Epithelial cell of esophagus (primary cell): ENCODE results near the gene HBP1.

Source experiments
- DNase-seq: peaks from one replicate; pipeline ENCODE4 v3.0.0; 2010; ENCODE audit warnings: low read depth
- H3K4me3 ChIP-seq: 2 replicates; pipeline ENCODE4 v1.5.1; 2011; ENCODE audit warnings: mild to moderate bottlenecking, low read length, control low read depth
- CTCF ChIP-seq: IDR thresholded peaks from 2 replicates; pipeline ENCODE4 v1.5.1; 2011; ENCODE audit warnings: low read depth, mild to moderate bottlenecking, low read length, control low read depth, inconsistent platforms; ENCODE audit not compliant: insufficient read depth; ENCODE audit errors: missing control alignments

HBP1 gene, protein sequence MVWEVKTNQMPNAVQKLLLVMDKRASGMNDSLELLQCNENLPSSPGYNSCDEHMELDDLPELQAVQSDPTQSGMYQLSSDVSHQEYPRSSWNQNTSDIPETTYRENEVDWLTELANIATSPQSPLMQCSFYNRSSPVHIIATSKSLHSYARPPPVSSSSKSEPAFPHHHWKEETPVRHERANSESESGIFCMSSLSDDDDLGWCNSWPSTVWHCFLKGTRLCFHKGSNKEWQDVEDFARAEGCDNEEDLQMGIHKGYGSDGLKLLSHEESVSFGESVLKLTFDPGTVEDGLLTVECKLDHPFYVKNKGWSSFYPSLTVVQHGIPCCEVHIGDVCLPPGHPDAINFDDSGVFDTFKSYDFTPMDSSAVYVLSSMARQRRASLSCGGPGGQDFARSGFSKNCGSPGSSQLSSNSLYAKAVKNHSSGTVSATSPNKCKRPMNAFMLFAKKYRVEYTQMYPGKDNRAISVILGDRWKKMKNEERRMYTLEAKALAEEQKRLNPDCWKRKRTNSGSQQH

DNA sequence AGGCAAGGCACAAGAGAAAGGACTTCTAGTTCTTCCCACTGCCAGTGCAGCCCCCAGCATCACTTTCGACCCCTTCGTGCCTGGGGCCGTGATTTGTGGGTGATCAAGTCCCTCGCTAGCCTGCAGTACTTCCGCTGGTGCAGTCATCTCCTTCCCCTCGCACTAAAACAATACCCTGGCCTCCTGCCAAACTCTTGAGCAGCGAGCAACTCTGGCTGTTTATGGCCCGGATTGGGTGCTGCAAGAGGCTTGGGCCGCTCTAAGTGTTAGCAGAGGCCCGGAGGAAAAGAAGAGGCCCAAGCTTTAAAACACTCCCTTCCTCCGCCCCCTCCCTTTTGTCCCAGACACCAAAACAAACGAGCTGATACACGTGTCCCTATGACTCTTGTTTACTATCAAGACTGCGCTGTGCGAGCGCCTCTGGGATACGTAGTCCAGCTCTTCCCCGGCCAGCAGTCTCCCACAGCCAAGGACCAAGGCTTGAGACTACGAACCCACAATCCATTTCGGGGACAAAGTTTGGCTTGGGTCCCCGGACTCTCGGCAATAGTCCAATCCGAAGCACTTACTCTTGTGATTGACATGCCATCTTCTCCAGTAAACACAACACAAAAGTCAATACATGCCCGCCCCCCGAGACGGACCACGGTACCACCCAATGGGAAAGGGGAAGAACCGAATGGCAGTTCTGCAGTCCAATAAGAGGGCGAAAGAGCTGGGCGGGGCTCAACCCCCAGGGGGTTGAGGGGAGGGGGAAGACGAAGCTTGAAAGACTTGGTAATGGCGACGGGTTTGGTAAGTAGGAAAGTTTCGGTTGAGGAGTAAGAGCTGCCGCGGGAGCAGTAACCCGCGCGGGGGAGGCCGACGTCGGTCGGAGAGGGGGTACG, at the start of gene HBP1:
HBP1 (plus strand) TSS at position 771 of the 887 bp plus-strand sequence. CDS start 10,891 bp downstream, outside the sequence.
- DNase-seq: peak; percentile 100
- H3K4me3 ChIP-seq: peak within 1 kb of the TSS; percentile 83
- no peak for TF ChIP-seq CTCF

- TF ChIP-seq CTCF: no peak
- H3K4me3 ChIP-seq: no peak overlapping the region
- no peak for DNase-seq
Measured at GRCh38 chr7:107119376-107120105, 49.3 kb upstream of the HBP1 start.

- H3K4me3 ChIP-seq: no peak overlapping the region
- TF ChIP-seq CTCF: no peak
- DNase-seq: no peak
Measured at GRCh38 chr7:107122486-107122911, 46.3 kb upstream of the HBP1 start.

DNA sequence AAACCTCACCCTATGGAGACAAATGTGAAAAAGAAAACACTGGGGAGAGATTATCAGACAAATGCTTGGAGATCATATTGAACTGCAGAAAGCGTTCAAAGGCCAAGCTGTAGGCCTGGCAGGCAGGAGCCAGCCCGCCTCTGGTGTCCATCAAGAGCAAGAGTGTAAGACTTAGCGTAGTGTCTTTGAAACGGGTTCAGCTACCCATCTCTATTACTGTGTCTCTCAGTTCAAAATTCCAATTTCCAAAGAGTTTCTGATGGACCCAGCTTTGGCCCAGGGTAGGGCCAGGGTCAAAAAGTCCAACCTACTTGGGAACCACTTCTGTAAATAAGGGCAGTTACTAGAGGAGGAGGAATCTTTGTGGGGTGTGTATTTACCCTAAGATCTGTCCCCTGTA, 45.4 kb upstream of the HBP1 start:
- no peak for TF ChIP-seq CTCF
- DNase-seq: no peak
- H3K4me3 ChIP-seq: no peak overlapping the region

DNA sequence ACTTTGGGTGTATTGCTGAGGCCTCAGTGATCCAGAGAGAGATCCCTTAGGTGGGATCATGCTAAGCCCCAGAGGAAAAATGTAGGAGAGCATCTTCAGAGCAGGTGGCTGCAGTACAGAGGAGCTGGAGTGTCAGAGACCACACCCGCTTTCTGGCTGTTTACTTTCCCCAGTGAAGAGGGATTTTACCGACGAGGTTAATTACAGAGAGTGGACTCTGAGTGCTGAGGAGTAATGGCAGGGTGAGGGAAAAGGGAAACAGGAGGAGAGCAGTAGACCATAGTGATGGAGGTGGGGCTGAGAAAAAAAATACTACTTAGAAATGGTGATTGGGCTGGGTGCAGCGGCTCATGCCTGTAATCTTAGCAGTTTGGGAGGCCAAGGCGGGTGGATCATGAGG, 43.3 kb upstream of the HBP1 start:
- no peak overlapping the region for H3K4me3 ChIP-seq

More for the DNA sequence above, 43.3 kb upstream of the HBP1 start:
- no peak for TF ChIP-seq CTCF
- no peak for DNase-seq
